HL-60 (cell line): Measurements from ENCODE around the gene FAM72D.
"Not testable (repeated sequence)": the region's sequence is repeated elsewhere in the genome, so short reads cannot be mapped to it uniquely, and the experiment has no call there.

Experiments
- DNase-seq, 2 experiments: peaks; one replicate each; pipeline ENCODE4 v3.0.0-alpha.2; 2010 to 2020; ENCODE audit warnings: low read depth in 1 of 2, low spot score in 1 of 2
- H3K27ac ChIP-seq: fragments of 250-450 bp; sonication (Bioruptor Pico); replicated peaks from 2 replicates; pipeline ENCODE4 v1.5.1; 2020; ENCODE audit warnings: mild to moderate bottlenecking, moderate library complexity
- H3K27me3 ChIP-seq: fragments of 250-450 bp; sonication (Bioruptor Pico); 2 replicates; pipeline ENCODE4 v1.5.1; 2021; ENCODE audit warnings: mild to moderate bottlenecking, moderate library complexity; ENCODE audit not compliant: insufficient read depth, poor library complexity, severe bottlenecking
- H3K4me3 ChIP-seq: replicated peaks from 2 replicates; pipeline ENCODE4 v1.5.1; 2011; ENCODE audit warnings: mild to moderate bottlenecking, control low read depth, low read length; ENCODE audit not compliant: insufficient read depth

The FAM72D gene

GRCh38 chr1:145115587-145116493 is 20.1 kb downstream of the FAM72D start:
- DNase-seq, H3K27me3 ChIP-seq, H3K4me3 ChIP-seq, H3K27ac ChIP-seq: not testable (repeated sequence)

GRCh38 chr1:145119842-145120241 is 24.1 kb downstream of the FAM72D start:
- H3K27me3 ChIP-seq, H3K27ac ChIP-seq, DNase-seq, H3K4me3 ChIP-seq: not testable (repeated sequence)

- not testable (repeated sequence) for H3K27me3 ChIP-seq, DNase-seq, H3K27ac ChIP-seq, H3K4me3 ChIP-seq
Observed at GRCh38 chr1:145122344-145123061, 26.7 kb downstream of the FAM72D start.

- H3K4me3 ChIP-seq, H3K27me3 ChIP-seq, H3K27ac ChIP-seq, DNase-seq: not testable (repeated sequence)
Observed at GRCh38 chr1:145123062-145123395, 27.3 kb downstream of the FAM72D start.

- DNase-seq, H3K27ac ChIP-seq, H3K4me3 ChIP-seq, H3K27me3 ChIP-seq: not testable (repeated sequence)
Observed at GRCh38 chr1:145123992-145124641, 28.3 kb downstream of the FAM72D start.

GRCh38 chr1:145125112-145125511 is 29.3 kb downstream of the FAM72D start:
- not testable (repeated sequence) for H3K27ac ChIP-seq, DNase-seq, H3K27me3 ChIP-seq, H3K4me3 ChIP-seq

GRCh38 chr1:145127144-145127543 is 31.4 kb downstream of the FAM72D start:
- H3K27me3 ChIP-seq, H3K27ac ChIP-seq, H3K4me3 ChIP-seq, DNase-seq: not testable (repeated sequence)

GRCh38 chr1:145128697-145129469 is 33.1 kb downstream of the FAM72D start:
- DNase-seq: peak; percentile 60 to 81
- H3K4me3 ChIP-seq, H3K27me3 ChIP-seq: not testable (repeated sequence)
- peak overlapping the region; percentile 59 for H3K27ac ChIP-seq

GRCh38 chr1:145134476-145134875 is 38.7 kb downstream of the FAM72D start:
- not testable (repeated sequence) for H3K27me3 ChIP-seq, H3K4me3 ChIP-seq, H3K27ac ChIP-seq, DNase-seq

- H3K4me3 ChIP-seq, H3K27ac ChIP-seq, H3K27me3 ChIP-seq, DNase-seq: not testable (repeated sequence)
Observed at GRCh38 chr1:145140549-145140948, 44.8 kb downstream of the FAM72D start.

GRCh38 chr1:145144264-145144913 is 48.6 kb downstream of the FAM72D start:
- H3K27ac ChIP-seq, DNase-seq, H3K27me3 ChIP-seq, H3K4me3 ChIP-seq: not testable (repeated sequence)

- DNase-seq, H3K4me3 ChIP-seq, H3K27me3 ChIP-seq, H3K27ac ChIP-seq: not testable (repeated sequence)
Observed at GRCh38 chr1:145146308-145146707, 50.5 kb downstream of the FAM72D start.

GRCh38 chr1:145147172-145147571 is 51.4 kb downstream of the FAM72D start:
- H3K4me3 ChIP-seq, H3K27me3 ChIP-seq, H3K27ac ChIP-seq, DNase-seq: not testable (repeated sequence)

GRCh38 chr1:145155421-145155820 is 59.6 kb downstream of the FAM72D start:
- not testable (repeated sequence) for DNase-seq, H3K4me3 ChIP-seq, H3K27me3 ChIP-seq, H3K27ac ChIP-seq
